SK-N-SH treated with all-trans-retinoic acid at 6 μM for 48 hours (cell line): Measurements from ENCODE around the gene ZSCAN2.

Source experiments
- ATAC-seq: fragments of 200-7000 bp; cut with Tn5 transposase; 3 replicates; pipeline ENCODE4 v1.9.1; 2020; ENCODE audit warnings: mild to moderate bottlenecking, moderate library complexity
- ARNTL ChIP-seq: fragments of 450-650 bp; formaldehyde crosslinking; IDR thresholded peaks from 2 replicates; pipeline ENCODE4 v1.5.0; 2020; ENCODE audit warnings: low read depth, mild to moderate bottlenecking, moderate library complexity, borderline replicate concordance
- BACH2 ChIP-seq: fragments of 250-450 bp; sonication (Bioruptor Pico); IDR thresholded peaks from 2 replicates; pipeline ENCODE4 v1.9.0; 2021; ENCODE audit warnings: mild to moderate bottlenecking, borderline replicate concordance
- CREB5 ChIP-seq: fragments of 250-450 bp; sonication (Bioruptor Pico); IDR thresholded peaks from 2 replicates; pipeline ENCODE4 v1.5.1; 2020; ENCODE audit warnings: low read depth, mild to moderate bottlenecking, moderate library complexity
- CSDC2 ChIP-seq: fragments of 250-450 bp; sonication (Bioruptor Pico); IDR thresholded peaks from 2 replicates; pipeline ENCODE4 v1.5.0; 2020; ENCODE audit warnings: mild to moderate bottlenecking, moderate library complexity
- ESRRG ChIP-seq: fragments of 250-450 bp; sonication (Bioruptor Pico); IDR thresholded peaks from 2 replicates; pipeline ENCODE4 v1.6.1; 2021; ENCODE audit warnings: mild to moderate bottlenecking
- GLIS3 ChIP-seq: fragments of 250-450 bp; sonication (Bioruptor Pico); IDR thresholded peaks from 2 replicates; pipeline ENCODE4 v1.5.0; 2020; ENCODE audit warnings: mild to moderate bottlenecking, moderate library complexity
- ISL1 ChIP-seq: fragments of 250-450 bp; sonication (Bioruptor Pico); IDR thresholded peaks from 2 replicates; pipeline ENCODE4 v2.1.2; 2022; ENCODE audit warnings: mild to moderate bottlenecking, moderate library complexity
- OSR1 ChIP-seq: fragments of 250-450 bp; sonication (Bioruptor Pico); IDR thresholded peaks from 2 replicates; pipeline ENCODE4 v1.8.0; 2022; ENCODE audit warnings: moderate library complexity, mild to moderate bottlenecking, inconsistent platforms
- PPARA ChIP-seq: fragments of 250-450 bp; sonication (Bioruptor Pico); IDR thresholded peaks from 2 replicates; pipeline ENCODE4 v1.5.0; 2020; ENCODE audit warnings: mild to moderate bottlenecking, borderline replicate concordance
- RARB ChIP-seq: fragments of 250-450 bp; sonication (Bioruptor Pico); IDR thresholded peaks from 2 replicates; pipeline ENCODE4 v1.8.0; 2021; ENCODE audit warnings: mild to moderate bottlenecking, moderate library complexity
- SNAI2 ChIP-seq: fragments of 250-450 bp; sonication (Bioruptor Pico); IDR thresholded peaks from 2 replicates; pipeline ENCODE4 v1.5.0; 2020; ENCODE audit warnings: mild to moderate bottlenecking, moderate library complexity
- TCF4 ChIP-seq: fragments of 250-450 bp; sonication (Bioruptor Pico); IDR thresholded peaks from 2 replicates; pipeline ENCODE4 v1.8.0; 2021; ENCODE audit warnings: mild to moderate bottlenecking, moderate library complexity, borderline replicate concordance
- ZFP3 ChIP-seq: fragments of 250-450 bp; sonication (Bioruptor Pico); IDR thresholded peaks from 2 replicates; pipeline ENCODE4 v1.5.0; 2020; ENCODE audit warnings: mild to moderate bottlenecking, moderate library complexity
- ZFP30 ChIP-seq: fragments of 450-650 bp; formaldehyde crosslinking; IDR thresholded peaks from 2 replicates; pipeline ENCODE4 v1.5.0; 2022; ENCODE audit warnings: mild to moderate bottlenecking, moderate library complexity
- ZNF565 ChIP-seq: fragments of 450-650 bp; formaldehyde crosslinking; conservative IDR thresholded peaks from 2 replicates; pipeline ENCODE4 v1.5.0; 2020; ENCODE audit warnings: low read depth, mild to moderate bottlenecking, moderate library complexity
- ZNF70 ChIP-seq: fragments of 450-650 bp; formaldehyde crosslinking; IDR thresholded peaks from 2 replicates; pipeline ENCODE4 v1.5.0; 2020; ENCODE audit warnings: mild to moderate bottlenecking, moderate library complexity
- ZNF8 ChIP-seq: fragments of 450-650 bp; formaldehyde crosslinking; IDR thresholded peaks from 2 replicates; pipeline ENCODE4 v1.5.0; 2020; ENCODE audit warnings: mild to moderate bottlenecking, moderate library complexity
- TF ChIP-seq, protein P1 (sequence below): fragments of 250-450 bp; sonication (Bioruptor Pico); IDR thresholded peaks from 2 replicates; pipeline ENCODE4 v1.5.1; 2021; ENCODE audit warnings: mild to moderate bottlenecking, moderate library complexity
- TF ChIP-seq, protein P2 (sequence below): fragments of 250-450 bp; sonication (Bioruptor Pico); IDR thresholded peaks from 2 replicates; pipeline ENCODE4 v1.8.0; 2020; ENCODE audit warnings: mild to moderate bottlenecking, moderate library complexity, borderline replicate concordance
- TF ChIP-seq, protein P3 (sequence below): fragments of 250-450 bp; sonication (Bioruptor Pico); IDR thresholded peaks from 2 replicates; pipeline ENCODE4 v1.8.0; 2021; ENCODE audit warnings: low read depth, mild to moderate bottlenecking, moderate library complexity, borderline replicate concordance
- TF ChIP-seq, protein P4 (sequence below): fragments of 250-450 bp; sonication (Bioruptor Pico); IDR thresholded peaks from 2 replicates; pipeline ENCODE4 v1.5.0; 2020; ENCODE audit warnings: mild to moderate bottlenecking, moderate library complexity

Gene ZSCAN2

DNA sequence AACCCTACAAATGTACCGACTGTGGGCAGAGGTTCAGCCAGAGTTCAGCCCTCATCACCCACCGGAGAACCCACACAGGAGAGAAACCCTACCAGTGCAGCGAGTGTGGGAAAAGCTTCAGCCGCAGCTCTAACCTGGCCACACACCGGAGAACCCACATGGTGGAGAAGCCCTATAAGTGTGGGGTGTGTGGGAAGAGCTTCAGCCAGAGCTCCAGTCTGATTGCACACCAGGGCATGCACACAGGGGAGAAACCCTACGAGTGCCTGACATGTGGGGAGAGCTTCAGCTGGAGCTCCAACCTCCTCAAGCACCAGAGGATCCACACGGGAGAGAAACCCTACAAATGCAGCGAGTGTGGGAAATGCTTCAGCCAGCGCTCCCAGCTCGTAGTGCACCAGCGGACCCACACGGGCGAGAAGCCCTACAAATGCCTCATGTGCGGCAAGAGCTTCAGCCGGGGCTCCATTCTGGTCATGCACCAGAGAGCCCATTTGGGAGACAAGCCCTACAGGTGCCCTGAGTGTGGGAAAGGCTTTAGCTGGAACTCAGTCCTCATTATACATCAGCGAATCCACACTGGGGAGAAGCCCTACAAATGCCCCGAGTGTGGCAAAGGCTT, 20.7 kb downstream of the ZSCAN2 start (continued):
- TF ChIP-seq, protein P1, sequence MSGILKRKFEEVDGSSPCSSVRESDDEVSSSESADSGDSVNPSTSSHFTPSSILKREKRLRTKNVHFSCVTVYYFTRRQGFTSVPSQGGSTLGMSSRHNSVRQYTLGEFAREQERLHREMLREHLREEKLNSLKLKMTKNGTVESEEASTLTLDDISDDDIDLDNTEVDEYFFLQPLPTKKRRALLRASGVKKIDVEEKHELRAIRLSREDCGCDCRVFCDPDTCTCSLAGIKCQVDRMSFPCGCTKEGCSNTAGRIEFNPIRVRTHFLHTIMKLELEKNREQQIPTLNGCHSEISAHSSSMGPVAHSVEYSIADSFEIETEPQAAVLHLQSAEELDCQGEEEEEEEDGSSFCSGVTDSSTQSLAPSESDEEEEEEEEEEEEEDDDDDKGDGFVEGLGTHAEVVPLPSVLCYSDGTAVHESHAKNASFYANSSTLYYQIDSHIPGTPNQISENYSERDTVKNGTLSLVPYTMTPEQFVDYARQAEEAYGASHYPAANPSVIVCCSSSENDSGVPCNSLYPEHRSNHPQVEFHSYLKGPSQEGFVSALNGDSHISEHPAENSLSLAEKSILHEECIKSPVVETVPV (CRISPR knock-in tag): no peak
- TF ChIP-seq ZNF8 (CRISPR knock-in tag): no peak
- TF ChIP-seq TCF4 (CRISPR knock-in tag): no peak
- no peak for TF ChIP-seq ZNF70
- TF ChIP-seq, protein P2, sequence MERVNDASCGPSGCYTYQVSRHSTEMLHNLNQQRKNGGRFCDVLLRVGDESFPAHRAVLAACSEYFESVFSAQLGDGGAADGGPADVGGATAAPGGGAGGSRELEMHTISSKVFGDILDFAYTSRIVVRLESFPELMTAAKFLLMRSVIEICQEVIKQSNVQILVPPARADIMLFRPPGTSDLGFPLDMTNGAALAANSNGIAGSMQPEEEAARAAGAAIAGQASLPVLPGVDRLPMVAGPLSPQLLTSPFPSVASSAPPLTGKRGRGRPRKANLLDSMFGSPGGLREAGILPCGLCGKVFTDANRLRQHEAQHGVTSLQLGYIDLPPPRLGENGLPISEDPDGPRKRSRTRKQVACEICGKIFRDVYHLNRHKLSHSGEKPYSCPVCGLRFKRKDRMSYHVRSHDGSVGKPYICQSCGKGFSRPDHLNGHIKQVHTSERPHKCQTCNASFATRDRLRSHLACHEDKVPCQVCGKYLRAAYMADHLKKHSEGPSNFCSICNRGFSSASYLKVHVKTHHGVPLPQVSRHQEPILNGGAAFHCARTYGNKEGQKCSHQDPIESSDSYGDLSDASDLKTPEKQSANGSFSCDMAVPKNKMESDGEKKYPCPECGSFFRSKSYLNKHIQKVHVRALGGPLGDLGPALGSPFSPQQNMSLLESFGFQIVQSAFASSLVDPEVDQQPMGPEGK (CRISPR knock-in tag): no peak
- TF ChIP-seq OSR1 (CRISPR knock-in tag): no peak
- TF ChIP-seq ZFP30 (CRISPR knock-in tag): no peak
- no peak for TF ChIP-seq ISL1
- TF ChIP-seq, protein P3, sequence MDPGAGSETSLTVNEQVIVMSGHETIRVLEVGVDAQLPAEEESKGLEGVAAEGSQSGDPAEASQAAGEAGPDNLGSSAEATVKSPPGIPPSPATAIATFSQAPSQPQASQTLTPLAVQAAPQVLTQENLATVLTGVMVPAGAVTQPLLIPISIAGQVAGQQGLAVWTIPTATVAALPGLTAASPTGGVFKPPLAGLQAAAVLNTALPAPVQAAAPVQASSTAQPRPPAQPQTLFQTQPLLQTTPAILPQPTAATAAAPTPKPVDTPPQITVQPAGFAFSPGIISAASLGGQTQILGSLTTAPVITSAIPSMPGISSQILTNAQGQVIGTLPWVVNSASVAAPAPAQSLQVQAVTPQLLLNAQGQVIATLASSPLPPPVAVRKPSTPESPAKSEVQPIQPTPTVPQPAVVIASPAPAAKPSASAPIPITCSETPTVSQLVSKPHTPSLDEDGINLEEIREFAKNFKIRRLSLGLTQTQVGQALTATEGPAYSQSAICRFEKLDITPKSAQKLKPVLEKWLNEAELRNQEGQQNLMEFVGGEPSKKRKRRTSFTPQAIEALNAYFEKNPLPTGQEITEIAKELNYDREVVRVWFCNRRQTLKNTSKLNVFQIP (CRISPR knock-in tag): no peak
- TF ChIP-seq RARB: no peak

DNA sequence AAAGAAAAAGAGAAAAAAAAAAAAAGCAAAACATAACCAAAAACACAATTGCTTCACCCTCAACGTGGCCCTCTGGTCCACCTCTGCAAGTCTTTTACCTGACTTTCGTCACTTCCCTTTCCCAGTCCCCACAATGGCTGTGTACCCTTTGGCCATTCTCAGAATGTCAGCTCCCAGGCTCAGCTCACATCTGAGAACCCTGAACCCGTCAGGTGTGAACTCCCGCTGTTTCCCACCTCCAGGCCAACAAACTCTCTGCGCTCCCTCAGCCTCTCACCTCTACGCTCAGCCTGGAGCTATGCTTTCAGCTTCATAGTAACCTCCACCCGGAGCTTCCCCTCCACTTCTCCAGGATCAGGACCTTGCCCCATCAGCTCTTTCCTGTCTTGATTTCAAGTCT, 23.6 kb downstream of the ZSCAN2 start:
- no peak for TF ChIP-seq ARNTL (CRISPR knock-in tag)
- ATAC-seq: no peak

DNA sequence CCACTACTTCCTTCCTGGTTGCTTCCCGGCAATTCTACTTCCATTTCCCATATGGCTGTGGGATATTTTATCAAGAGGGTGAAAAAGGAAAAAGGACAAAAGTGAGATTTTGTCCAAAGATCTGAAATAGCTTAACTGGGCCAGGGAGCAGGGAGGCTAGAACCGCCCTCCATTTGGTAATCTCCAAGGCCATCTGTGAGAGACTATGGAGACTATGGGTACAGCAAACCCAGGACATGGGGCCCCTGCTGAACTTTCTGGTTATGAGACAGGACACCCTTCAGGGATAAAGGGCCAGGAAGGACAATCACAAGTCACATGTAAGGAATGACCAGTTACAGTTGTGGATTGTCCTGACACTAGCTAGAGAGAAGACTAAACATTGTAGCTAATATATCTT, 24.3 kb downstream of the ZSCAN2 start:
- no peak for TF ChIP-seq BACH2
- TF ChIP-seq ZNF70: no peak
- TF ChIP-seq, protein P4, sequence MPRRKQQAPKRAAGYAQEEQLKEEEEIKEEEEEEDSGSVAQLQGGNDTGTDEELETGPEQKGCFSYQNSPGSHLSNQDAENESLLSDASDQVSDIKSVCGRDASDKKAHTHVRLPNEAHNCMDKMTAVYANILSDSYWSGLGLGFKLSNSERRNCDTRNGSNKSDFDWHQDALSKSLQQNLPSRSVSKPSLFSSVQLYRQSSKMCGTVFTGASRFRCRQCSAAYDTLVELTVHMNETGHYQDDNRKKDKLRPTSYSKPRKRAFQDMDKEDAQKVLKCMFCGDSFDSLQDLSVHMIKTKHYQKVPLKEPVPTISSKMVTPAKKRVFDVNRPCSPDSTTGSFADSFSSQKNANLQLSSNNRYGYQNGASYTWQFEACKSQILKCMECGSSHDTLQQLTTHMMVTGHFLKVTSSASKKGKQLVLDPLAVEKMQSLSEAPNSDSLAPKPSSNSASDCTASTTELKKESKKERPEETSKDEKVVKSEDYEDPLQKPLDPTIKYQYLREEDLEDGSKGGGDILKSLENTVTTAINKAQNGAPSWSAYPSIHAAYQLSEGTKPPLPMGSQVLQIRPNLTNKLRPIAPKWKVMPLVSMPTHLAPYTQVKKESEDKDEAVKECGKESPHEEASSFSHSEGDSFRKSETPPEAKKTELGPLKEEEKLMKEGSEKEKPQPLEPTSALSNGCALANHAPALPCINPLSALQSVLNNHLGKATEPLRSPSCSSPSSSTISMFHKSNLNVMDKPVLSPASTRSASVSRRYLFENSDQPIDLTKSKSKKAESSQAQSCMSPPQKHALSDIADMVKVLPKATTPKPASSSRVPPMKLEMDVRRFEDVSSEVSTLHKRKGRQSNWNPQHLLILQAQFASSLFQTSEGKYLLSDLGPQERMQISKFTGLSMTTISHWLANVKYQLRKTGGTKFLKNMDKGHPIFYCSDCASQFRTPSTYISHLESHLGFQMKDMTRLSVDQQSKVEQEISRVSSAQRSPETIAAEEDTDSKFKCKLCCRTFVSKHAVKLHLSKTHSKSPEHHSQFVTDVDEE (CRISPR knock-in tag): no peak
- TF ChIP-seq, protein P1 (CRISPR knock-in tag): no peak
- TF ChIP-seq TCF4 (CRISPR knock-in tag): no peak
- TF ChIP-seq ZNF565 (CRISPR knock-in tag): no peak
- TF ChIP-seq ESRRG: no peak
- TF ChIP-seq, protein P3 (CRISPR knock-in tag): no peak
- no peak for TF ChIP-seq SNAI2 (CRISPR knock-in tag)
- TF ChIP-seq GLIS3 (CRISPR knock-in tag): no peak
- TF ChIP-seq PPARA (CRISPR knock-in tag): no peak
- TF ChIP-seq ZFP30 (CRISPR knock-in tag): no peak
- no peak for TF ChIP-seq ZFP3 (CRISPR knock-in tag)
- no peak for TF ChIP-seq CSDC2 (CRISPR knock-in tag)
- no peak for TF ChIP-seq OSR1 (CRISPR knock-in tag)
- TF ChIP-seq ARNTL (CRISPR knock-in tag): no peak
- TF ChIP-seq CREB5: no peak
- TF ChIP-seq ISL1: no peak
- no peak for ATAC-seq
